Activated T-helper 17 cell treated with anti-CD3 and anti-CD28 coated beads, Interleukin-2, amount 50 U/mL, for 72 hours (primary cell): ENCODE data around the gene ZNF565. TPM values are rescaled to one million over a fixed set of nuclear protein-coding genes. Genes with fewer than 3 reads are reported as not detected.
"Not testable (repeated sequence)": the region's sequence is repeated elsewhere in the genome, so short reads cannot be mapped to it uniquely, and the experiment has no call there.

Experiments used
- ATAC-seq: fragments of 150-1000 bp; cut with Tn5 transposase; replicated peaks from 2 replicates; pipeline ENCODE4 v1.10.0; 2021; ENCODE audit warnings: mild to moderate bottlenecking, moderate library complexity
- H3K27ac Mint-ChIP-seq: one replicate; pipeline ENCODE4 v1.8.0; 2022; ENCODE audit warnings: mixed read lengths
- H3K27me3 Mint-ChIP-seq: one replicate; pipeline ENCODE4 v1.8.0; 2022; ENCODE audit warnings: mixed read lengths
- H3K36me3 Mint-ChIP-seq: one replicate; pipeline ENCODE4 v1.8.0; 2022; ENCODE audit warnings: low read depth, mild to moderate bottlenecking, mixed read lengths
- H3K4me1 Mint-ChIP-seq: one replicate; pipeline ENCODE4 v1.8.0; 2022; ENCODE audit warnings: mixed read lengths
- H3K4me3 Mint-ChIP-seq: one replicate; pipeline ENCODE4 v1.8.0; 2022; ENCODE audit warnings: mild to moderate bottlenecking, mixed read lengths
- H3K9me3 Mint-ChIP-seq: one replicate; pipeline ENCODE4 v1.8.0; 2022; ENCODE audit warnings: mixed read lengths
- total RNA-seq, 2 donors: library from RNA; stranded (reverse); gene quantifications; one replicate each; pipeline ENCODE4 v1.2.3, GENCODE V29; 2022

The ZNF565 gene
- total RNA-seq, 2 donors from 2014 or later = 3.0 to 6.5 TPM

DNA sequence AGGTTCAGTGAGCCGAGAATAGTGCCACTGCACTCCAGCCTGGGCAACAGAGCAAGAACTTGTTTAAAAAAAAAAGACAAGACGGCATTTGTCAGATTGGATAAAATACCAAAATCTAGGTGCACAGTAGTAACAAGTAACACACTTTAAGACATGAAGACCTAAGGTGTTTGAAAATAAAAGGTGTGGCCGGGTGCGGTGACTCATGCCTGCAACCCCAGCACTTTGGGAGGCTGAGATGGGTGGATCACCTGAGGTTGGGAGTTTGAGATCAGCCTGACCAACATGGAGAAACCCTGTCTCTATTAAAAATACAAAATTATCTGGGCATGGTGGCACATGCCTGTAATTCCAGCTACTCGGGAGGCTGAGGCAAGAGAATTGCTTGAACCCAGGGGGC, 27.7 kb downstream of the ZNF565 start:
- not testable (repeated sequence) for H3K4me1 Mint-ChIP-seq, ATAC-seq, H3K9me3 Mint-ChIP-seq, H3K27me3 Mint-ChIP-seq, H3K4me3 Mint-ChIP-seq, H3K27ac Mint-ChIP-seq
- peaks cover 13% of the 10 kb centered on the region for H3K36me3 Mint-ChIP-seq

GRCh38 chr19:36183245-36183628, 31.2 kb downstream of the ZNF565 start:
- H3K27ac Mint-ChIP-seq = no peak overlapping the region
- no peaks in the 10 kb centered on the region for H3K9me3 Mint-ChIP-seq
- no peak overlapping the region for H3K4me3 Mint-ChIP-seq
- no peak for ATAC-seq
- H3K36me3 Mint-ChIP-seq = peaks cover 13% of the 10 kb centered on the region
- H3K4me1 Mint-ChIP-seq = no peaks in the 10 kb centered on the region
- no peaks in the 10 kb centered on the region for H3K27me3 Mint-ChIP-seq

DNA sequence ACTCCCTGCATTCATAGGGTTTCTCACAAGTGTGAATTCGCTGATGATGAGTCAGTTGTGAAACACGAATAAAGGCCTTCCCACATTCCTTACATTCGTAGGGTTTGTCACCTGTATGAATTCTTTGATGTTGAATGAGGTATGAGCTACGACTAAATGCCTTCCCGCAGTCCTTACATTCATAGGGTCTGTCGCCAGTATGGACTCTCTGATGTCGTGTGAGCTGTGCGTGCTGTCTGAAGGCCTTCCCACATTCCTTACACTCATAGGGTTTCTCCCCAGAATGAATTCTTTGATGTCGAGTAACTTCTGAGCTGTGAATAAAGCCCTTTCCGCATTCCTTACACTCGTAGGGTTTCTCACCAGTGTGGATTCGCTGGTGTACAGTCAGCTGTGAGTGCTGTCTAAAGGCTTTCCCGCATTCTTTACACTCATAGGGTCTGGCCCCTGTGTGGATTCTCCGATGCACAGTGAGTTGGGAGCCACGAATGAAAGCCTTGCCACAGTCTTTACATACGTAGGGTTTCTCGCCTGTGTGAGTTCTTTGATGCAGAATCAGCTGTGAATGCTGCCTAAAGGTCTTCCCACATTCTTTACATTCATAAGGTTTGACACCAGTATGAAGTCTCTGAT, 31.7 kb downstream of the ZNF565 start:
- no peak overlapping the region for H3K27ac Mint-ChIP-seq
- no peak for ATAC-seq
- H3K4me3 Mint-ChIP-seq = no peak overlapping the region
- no peaks in the 10 kb centered on the region for H3K4me1 Mint-ChIP-seq
- H3K27me3 Mint-ChIP-seq = no peaks in the 10 kb centered on the region
- H3K9me3 Mint-ChIP-seq = no peaks in the 10 kb centered on the region
- peaks cover 13% of the 10 kb centered on the region for H3K36me3 Mint-ChIP-seq

DNA sequence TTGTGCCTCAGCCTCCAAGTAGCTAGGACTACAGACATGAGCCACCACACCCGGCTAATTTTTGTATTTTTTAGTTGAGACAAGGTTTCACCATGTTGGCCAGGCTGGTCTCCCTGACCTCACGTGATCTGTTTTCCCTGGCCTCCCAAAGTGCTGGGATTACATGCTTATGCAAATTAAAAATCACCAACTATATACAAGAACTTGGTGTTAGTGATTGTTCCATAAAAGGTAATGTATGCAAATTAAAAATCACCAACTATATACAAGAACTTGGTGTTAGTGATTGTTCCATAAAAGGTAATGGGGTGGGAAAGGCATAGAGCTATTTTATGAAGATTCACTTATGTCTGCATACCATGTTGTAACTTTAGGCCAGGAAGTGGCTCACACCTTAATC, 35.4 kb downstream of the ZNF565 start:
- not testable (repeated sequence) for H3K9me3 Mint-ChIP-seq, H3K4me1 Mint-ChIP-seq, H3K4me3 Mint-ChIP-seq, H3K27ac Mint-ChIP-seq, H3K27me3 Mint-ChIP-seq, ATAC-seq
- peaks cover 13% of the 10 kb centered on the region for H3K36me3 Mint-ChIP-seq

- H3K9me3 Mint-ChIP-seq, H3K27ac Mint-ChIP-seq, H3K27me3 Mint-ChIP-seq, H3K4me1 Mint-ChIP-seq, ATAC-seq, H3K36me3 Mint-ChIP-seq, H3K4me3 Mint-ChIP-seq: not testable (repeated sequence)
Observed at GRCh38 chr19:36173846-36174245, 40.6 kb downstream of the ZNF565 start.

- Mint-ChIP-seq H3K36me3 (no peaks in the 10 kb centered on the region), H3K4me1 (no peaks in the 10 kb centered on the region), H3K4me3 (no peak overlapping the region), H3K27ac (no peak overlapping the region), H3K27me3 (no peaks in the 10 kb centered on the region), H3K9me3 (no peaks in the 10 kb centered on the region)
- ATAC-seq = no peak
Observed at GRCh38 chr19:36172852-36173251, 41.6 kb downstream of the ZNF565 start.

GRCh38 chr19:36169084-36169760, 45.2 kb downstream of the ZNF565 start:
- Mint-ChIP-seq H3K27ac (no peak overlapping the region), H3K4me3 (no peak overlapping the region), H3K4me1 (no peaks in the 10 kb centered on the region), H3K27me3 (no peaks in the 10 kb centered on the region), H3K36me3 (no peaks in the 10 kb centered on the region), H3K9me3 (no peaks in the 10 kb centered on the region)
- no peak for ATAC-seq

DNA sequence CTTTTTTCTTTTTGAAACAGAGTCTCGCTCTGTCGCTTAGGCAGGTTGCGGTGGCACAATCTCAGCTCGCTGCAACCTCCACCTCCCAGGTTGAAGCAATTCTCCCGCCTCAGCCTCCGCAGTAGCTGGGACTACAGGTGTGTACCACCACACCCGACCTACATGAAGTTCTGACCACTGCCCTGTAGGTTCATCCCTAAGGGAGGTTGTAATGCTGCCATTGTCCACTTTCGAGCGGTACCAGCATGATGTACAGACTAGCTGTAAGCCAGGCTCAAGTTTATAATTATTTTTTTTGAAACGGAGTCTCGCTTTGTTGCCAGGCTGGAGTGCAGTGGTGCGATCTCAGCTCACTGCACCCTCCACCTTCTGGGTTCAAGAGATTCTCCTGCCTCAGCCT, 50.7 kb downstream of the ZNF565 start:
- no peaks in the 10 kb centered on the region for H3K36me3 Mint-ChIP-seq
- no peaks in the 10 kb centered on the region for H3K9me3 Mint-ChIP-seq
- no peak for ATAC-seq
- no peak overlapping the region for H3K4me3 Mint-ChIP-seq
- H3K27me3 Mint-ChIP-seq = no peaks in the 10 kb centered on the region
- no peaks in the 10 kb centered on the region for H3K4me1 Mint-ChIP-seq
- H3K27ac Mint-ChIP-seq = no peak overlapping the region

DNA sequence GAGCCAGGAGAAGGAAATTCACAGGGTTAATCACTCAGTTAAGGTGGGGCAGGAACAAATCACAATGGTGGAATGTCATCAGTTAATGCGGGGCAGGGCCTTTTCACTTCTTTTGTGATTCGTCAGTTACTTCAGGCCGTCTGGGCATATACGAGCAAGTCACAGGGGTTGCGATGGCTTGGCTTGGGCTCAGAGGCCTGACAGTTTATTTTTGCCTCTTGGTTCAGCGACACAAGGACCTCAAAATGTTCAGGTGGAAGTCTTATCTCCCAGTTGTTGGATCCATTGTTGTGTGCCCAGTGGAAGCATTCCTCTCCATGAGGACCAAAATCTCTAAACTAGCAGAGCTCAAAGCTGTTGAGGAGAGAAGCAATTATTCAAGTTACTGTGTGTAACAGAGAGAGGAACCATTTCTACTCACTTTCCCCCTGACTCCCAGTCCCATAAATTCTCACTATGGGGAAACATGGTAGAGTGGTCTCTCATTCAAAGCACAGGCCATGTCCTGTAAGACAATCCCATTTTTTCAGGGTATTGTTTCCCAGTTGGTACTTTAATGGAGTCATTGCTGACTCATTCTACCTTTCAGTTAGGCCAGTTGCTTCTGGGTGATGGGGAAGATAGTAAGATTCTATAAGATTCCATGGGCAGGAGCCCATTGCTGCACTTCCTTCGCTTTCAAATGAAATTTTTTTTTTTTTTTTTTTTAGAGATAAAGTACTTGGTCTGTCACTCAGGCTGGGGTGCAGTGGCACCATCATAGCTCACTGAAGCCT, 53.5 kb downstream of the ZNF565 start:
- ATAC-seq = no peak
- Mint-ChIP-seq H3K27me3 (no peaks in the 10 kb centered on the region), H3K36me3 (no peaks in the 10 kb centered on the region), H3K27ac (no peak overlapping the region), H3K9me3 (no peaks in the 10 kb centered on the region), H3K4me1 (peaks cover 2% of the 10 kb centered on the region), H3K4me3 (no peak overlapping the region)

GRCh38 chr19:36153126-36153525, 61.3 kb downstream of the ZNF565 start:
- H3K36me3 Mint-ChIP-seq = peaks cover 32% of the 10 kb centered on the region
- peaks cover 10% of the 10 kb centered on the region for H3K4me1 Mint-ChIP-seq
- no peak overlapping the region for H3K27ac Mint-ChIP-seq
- no peaks in the 10 kb centered on the region for H3K9me3 Mint-ChIP-seq
- H3K27me3 Mint-ChIP-seq = no peaks in the 10 kb centered on the region
- H3K4me3 Mint-ChIP-seq = no peak overlapping the region
- ATAC-seq = no peak

DNA sequence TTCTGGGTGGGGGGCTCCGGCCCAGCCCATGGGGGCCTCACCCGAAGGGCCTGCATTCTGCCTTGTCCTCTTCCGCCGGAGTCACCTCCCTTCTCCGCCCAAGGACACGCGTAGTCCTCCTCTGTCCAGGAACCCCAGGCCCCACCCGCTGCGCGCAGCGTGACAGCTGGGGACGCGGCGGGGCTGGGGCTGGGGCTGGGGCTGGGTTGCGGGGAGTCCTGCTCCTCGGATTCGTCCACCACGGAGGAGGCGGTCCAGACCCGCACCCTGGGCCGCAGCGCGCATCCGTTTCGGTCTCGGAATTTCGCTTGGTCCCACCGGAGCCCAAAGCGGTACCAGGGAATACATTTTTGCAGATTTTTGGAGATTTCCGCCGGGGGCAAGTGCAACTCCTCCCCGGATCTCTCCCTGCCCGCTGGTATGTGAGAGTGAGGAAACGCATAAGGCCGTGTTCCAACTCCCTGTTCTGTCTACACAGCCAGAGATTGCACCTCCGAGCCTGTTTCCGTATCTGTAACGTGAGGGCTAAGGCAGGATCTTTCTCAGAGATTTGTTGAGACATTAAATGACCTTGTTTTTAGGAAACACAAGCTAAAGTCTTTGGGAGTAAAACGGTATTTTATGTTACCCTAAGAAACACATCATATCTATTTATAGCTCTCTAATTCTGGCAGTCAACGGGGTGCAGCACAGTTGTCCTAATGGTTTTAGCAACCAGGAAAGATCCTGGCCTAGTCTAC, 61.9 kb downstream of the ZNF565 start, which contains the start of gene COX7A1:
COX7A1 (minus strand) TSS at position 96 of the 740 bp plus-strand sequence; CDS start at position 56, 40 bp downstream.
- no peaks in the 10 kb centered on the region for H3K27me3 Mint-ChIP-seq
- ATAC-seq = no peak
- H3K36me3 Mint-ChIP-seq = peaks cover 38% of the 10 kb centered on the region
- no peak within 1 kb of the TSS for H3K4me3 Mint-ChIP-seq
- no peak within 1 kb of the TSS for H3K27ac Mint-ChIP-seq
- peaks cover 10% of the 10 kb centered on the region for H3K4me1 Mint-ChIP-seq
- H3K9me3 Mint-ChIP-seq = no peaks in the 10 kb centered on the region

DNA sequence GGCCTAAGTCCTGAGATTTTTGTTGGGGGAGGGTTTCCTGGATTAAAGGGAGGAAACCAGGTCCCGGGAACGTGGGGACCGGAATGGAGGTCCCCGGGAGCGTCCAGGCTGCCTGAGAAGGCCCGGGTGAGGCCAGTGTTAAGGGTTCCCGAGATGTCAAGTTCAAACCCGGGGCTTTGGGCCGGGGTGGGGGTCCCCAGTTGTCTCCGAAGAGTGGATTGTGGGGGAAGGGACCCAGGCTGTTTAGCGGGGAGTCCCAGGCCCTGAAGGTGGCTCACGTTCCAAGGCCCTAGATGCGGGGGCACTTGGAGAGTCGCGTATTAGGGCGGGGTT, 62.5 kb downstream of the ZNF565 start:
- Mint-ChIP-seq H3K27me3 (no peaks in the 10 kb centered on the region), H3K36me3 (peaks cover 44% of the 10 kb centered on the region), H3K9me3 (no peaks in the 10 kb centered on the region), H3K4me3 (no peak overlapping the region), H3K4me1 (peaks cover 13% of the 10 kb centered on the region), H3K27ac (no peak overlapping the region)
- ATAC-seq = no peak

GRCh38 chr19:36151144-36152018, 63.1 kb downstream of the ZNF565 start:
- Mint-ChIP-seq H3K36me3 (peaks cover 50% of the 10 kb centered on the region), H3K9me3 (no peaks in the 10 kb centered on the region), H3K27me3 (no peaks in the 10 kb centered on the region), H3K27ac (no peak overlapping the region), H3K4me3 (no peak overlapping the region), H3K4me1 (peaks cover 14% of the 10 kb centered on the region)
- ATAC-seq = no peak

GRCh38 chr19:36150586-36150985, 63.9 kb downstream of the ZNF565 start:
- no peak for ATAC-seq

More at GRCh38 chr19:36150586-36150985, 63.9 kb downstream of the ZNF565 start:
- H3K4me3 Mint-ChIP-seq = no peak overlapping the region
- no peaks in the 10 kb centered on the region for H3K9me3 Mint-ChIP-seq
- peaks cover 7% of the 10 kb centered on the region for H3K4me1 Mint-ChIP-seq
- H3K36me3 Mint-ChIP-seq = peaks cover 58% of the 10 kb centered on the region
- peak overlapping the region; percentile 62 for H3K27ac Mint-ChIP-seq
- no peaks in the 10 kb centered on the region for H3K27me3 Mint-ChIP-seq
